Fibroblast of mammary gland (primary cell): ENCODE data around the gene SLC46A3.
"Not testable (repeated sequence)": the region's sequence is repeated elsewhere in the genome, so short reads cannot be mapped to it uniquely, and the experiment has no call there.

Experiments
- DNase-seq: peaks from one replicate; pipeline ENCODE4 v3.0.0-alpha.2; 2010; ENCODE audit warnings: low read depth
- H3K4me3 ChIP-seq: 2 replicates; pipeline ENCODE4 v1.5.1; 2011; ENCODE audit warnings: low read depth, mild to moderate bottlenecking, low read length, moderate library complexity; ENCODE audit not compliant: control insufficient read depth
- TF ChIP-seq, protein P1 (sequence below): conservative IDR thresholded peaks from 2 replicates; pipeline ENCODE4 v1.5.1; 2011; ENCODE audit warnings: low read depth, low read length, inconsistent platforms; ENCODE audit not compliant: control insufficient read depth, insufficient read depth

Gene SLC46A3

DNA sequence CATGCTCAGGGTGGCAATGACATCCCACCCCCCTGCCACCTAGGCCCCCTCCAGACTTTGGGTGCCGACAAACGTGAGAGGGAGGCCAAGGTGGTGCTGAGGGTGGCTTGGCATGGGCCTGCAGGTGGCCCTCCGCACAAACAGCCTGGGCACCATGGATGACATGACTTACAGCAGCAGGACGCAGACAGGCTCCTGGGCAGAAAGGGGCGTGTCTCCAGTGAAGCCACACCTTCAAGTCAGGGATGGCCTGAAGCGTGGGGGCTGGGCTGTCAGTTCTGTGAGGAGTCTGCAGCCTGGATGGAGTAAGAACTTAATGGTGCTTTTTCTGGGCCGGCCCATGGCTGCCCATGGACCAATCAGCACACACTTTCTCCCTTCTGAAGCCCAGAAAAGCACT, 34.5 kb downstream of the SLC46A3 start:
- TF ChIP-seq, protein P1, sequence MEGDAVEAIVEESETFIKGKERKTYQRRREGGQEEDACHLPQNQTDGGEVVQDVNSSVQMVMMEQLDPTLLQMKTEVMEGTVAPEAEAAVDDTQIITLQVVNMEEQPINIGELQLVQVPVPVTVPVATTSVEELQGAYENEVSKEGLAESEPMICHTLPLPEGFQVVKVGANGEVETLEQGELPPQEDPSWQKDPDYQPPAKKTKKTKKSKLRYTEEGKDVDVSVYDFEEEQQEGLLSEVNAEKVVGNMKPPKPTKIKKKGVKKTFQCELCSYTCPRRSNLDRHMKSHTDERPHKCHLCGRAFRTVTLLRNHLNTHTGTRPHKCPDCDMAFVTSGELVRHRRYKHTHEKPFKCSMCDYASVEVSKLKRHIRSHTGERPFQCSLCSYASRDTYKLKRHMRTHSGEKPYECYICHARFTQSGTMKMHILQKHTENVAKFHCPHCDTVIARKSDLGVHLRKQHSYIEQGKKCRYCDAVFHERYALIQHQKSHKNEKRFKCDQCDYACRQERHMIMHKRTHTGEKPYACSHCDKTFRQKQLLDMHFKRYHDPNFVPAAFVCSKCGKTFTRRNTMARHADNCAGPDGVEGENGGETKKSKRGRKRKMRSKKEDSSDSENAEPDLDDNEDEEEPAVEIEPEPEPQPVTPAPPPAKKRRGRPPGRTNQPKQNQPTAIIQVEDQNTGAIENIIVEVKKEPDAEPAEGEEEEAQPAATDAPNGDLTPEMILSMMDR, result no peak
- DNase-seq, result no peak
- no peak overlapping the region for H3K4me3 ChIP-seq

DNA sequence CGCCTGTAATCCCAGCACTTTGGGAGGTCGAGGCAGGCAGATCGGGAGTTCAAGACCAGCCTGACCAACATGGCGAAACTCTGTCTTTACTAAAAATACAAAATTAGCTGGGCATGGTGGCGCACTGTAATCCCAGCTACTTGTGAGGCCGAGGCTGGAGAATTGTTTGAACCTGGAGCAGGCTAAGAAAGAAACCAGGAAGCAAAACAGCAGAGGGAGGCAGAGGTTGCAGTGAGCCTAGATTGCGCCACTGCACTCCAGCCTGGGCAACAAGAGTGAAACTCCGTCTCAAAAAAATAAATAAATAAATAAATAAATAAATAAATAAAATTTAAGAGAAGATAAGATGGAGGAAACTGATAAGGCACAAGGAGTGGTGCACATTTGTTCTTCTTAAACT, 35.6 kb downstream of the SLC46A3 start:
- DNase-seq, H3K4me3 ChIP-seq: not testable (repeated sequence)

DNA sequence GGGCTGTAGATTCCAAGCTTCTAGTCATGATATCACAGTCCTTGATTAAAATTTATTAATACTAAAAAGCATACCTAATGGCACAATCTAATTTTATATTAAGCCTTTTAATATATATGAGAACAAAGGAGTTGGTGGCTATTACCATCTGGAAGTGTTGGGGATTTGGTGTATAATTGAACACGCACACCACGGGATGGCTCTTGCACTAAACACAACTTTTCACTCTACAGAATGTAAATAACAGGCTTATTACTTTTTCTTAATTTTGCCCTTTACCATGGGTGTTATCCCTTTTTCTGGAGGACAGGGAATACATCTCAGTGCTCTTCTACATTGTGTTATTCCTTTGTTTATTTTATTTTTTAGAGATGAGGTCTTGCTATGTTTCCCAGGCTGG, 38.2 kb downstream of the SLC46A3 start:
- DNase-seq, result no peak
- TF ChIP-seq, protein P1, result no peak
- no peak overlapping the region for H3K4me3 ChIP-seq

DNA sequence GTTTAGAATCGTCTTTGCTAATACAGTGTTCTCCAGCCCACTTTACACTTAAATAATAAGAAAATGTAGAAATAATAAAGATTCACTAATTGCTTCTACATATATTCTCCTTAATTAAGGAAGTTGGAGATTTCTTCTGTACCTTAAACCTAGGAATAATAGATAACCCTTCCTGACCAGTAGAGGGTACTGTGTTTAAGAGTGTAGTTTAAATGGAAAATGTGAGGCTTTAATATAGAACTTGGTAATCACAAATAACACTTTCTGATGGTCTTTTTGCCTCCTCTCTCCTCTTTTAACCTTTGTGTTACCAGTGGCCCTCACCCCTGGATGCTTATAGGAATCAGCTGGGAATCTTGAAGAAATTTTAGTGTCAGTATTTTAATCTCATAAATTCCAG, 39.1 kb downstream of the SLC46A3 start:
- H3K4me3 ChIP-seq, result no peak overlapping the region
- DNase-seq, result peak; percentile 33
- TF ChIP-seq, protein P1, result peak; percentile 42

DNA sequence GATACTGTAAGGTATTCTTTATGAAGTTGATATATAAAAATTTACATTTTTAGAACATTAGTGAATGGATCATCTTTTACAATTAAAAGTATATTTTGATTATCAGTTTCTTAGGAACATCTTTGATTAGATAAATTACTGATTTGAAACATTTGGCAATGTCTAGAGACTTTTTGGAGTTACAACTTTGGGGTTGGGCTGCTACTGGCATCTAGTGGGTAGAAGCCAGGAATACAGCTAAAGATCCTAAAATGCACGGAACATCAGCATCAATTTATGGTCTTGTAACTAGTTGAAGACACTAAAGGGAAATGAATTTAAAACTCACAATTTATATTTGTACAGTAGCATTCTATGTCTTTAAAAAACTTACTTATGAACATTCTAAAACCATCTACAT, 40.0 kb downstream of the SLC46A3 start:
- TF ChIP-seq, protein P1, result peak; percentile 23
- no peak overlapping the region for H3K4me3 ChIP-seq
- peak; percentile 13 for DNase-seq

DNA sequence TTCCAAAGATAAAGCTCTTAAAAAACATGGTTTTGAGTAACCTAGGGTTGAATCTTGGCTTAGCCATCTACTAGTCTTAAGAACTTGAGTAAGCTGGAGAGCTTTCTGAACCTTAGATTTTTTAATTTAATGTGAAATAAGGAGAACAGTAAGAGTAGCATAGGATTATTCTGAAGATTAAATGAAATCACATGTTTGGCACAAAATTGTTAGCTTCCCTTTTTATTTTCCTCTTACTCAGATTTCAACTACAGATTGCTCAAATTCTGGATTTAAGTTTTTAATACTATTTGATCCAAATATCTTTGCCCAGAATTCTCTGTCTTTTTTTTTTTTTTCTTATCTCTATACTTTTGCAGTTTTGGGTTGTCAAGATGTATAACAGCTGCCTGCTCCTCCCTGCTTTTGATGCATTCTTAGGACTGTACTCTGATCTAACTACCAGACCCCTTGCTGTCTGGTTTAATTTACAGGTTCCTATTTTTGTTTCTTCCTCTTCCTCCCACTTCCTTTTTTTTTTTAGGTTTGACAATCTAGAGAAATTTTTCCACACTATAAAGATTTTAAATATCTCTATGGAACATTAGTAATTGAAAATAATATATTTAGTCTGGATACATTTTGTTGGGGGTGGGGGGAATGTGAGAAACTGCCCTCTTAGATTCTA, 47.5 kb downstream of the SLC46A3 start:
- TF ChIP-seq, protein P1, result no peak
- DNase-seq, result no peak
- H3K4me3 ChIP-seq, result no peak overlapping the region

DNA sequence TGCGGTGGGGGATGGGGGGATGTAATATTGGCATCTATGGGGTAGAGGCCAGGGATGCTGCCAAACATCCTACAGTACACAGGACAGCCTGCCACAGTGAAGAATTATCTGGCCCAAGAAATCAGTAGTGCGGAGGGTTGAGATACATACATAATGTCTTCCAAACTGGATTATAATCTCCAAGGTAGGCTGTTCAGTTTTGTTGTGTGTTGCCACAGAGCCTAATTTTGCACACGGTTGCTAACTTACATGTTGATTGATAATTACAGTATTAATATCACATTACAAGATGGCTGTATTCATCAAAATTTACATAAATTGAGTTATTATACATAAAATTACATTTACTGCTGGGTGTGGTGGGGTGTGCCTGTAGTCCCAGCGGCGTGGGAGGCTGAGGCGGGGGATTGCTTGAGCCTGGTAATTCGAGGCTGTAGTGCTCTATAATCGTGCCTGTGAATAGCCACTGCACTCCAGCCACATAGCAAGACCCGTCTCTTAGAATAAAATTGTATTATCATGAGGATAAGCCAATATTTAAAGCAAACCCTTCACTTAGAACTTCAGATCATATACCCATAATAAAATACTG, 51.8 kb downstream of the SLC46A3 start:
- no peak overlapping the region for H3K4me3 ChIP-seq
- TF ChIP-seq, protein P1, result no peak
- no peak for DNase-seq
